Progenitor cell of endocrine pancreas (in vitro differentiated cells): ENCODE data around the gene KRT5. TPM values are rescaled to one million over a fixed set of nuclear protein-coding genes. Genes with fewer than 3 reads are reported as not detected.

Experiments
- DNase-seq: peaks from one replicate; pipeline ENCODE4 v3.0.0; 2021; ENCODE audit warnings: low spot score; ENCODE audit not compliant: unreplicated experiment
- H3K27ac Mint-ChIP-seq: 2 replicates; pipeline ENCODE4 v1.8.0; 2021; ENCODE audit warnings: mild to moderate bottlenecking, moderate library complexity, mixed read lengths
- H3K27me3 Mint-ChIP-seq: 2 replicates; pipeline ENCODE4 v1.8.0; 2021; ENCODE audit warnings: mixed read lengths
- H3K36me3 Mint-ChIP-seq: 2 replicates; pipeline ENCODE4 v1.8.0; 2022; ENCODE audit warnings: mixed read lengths; ENCODE audit not compliant: insufficient read depth
- H3K4me1 Mint-ChIP-seq: 2 replicates; pipeline ENCODE4 v1.8.0; 2021; ENCODE audit warnings: low read depth, mixed read lengths
- H3K4me3 Mint-ChIP-seq: 2 replicates; pipeline ENCODE4 v1.8.0; 2021; ENCODE audit warnings: low read depth, mild to moderate bottlenecking, moderate library complexity, mixed read lengths
- H3K9me3 Mint-ChIP-seq: 2 replicates; pipeline ENCODE4 v1.8.0; 2021; ENCODE audit warnings: low read depth, mixed read lengths
- total RNA-seq: library from RNA; stranded (reverse); gene quantifications from 2 replicates; pipeline ENCODE4 v1.2.1, GENCODE V29; 2021
- TF ChIP-seq, protein P1 (sequence below): fragments of 200-600 bp; sonication (generic); IDR thresholded peaks from one replicate; pipeline ENCODE4 v1.5.0; 2021; ENCODE audit warnings: antibody characterized with exemption, mild to moderate bottlenecking; ENCODE audit not compliant: unreplicated experiment

Gene KRT5
- total RNA-seq, 1 donor from 2014 or later: not detected

DNA sequence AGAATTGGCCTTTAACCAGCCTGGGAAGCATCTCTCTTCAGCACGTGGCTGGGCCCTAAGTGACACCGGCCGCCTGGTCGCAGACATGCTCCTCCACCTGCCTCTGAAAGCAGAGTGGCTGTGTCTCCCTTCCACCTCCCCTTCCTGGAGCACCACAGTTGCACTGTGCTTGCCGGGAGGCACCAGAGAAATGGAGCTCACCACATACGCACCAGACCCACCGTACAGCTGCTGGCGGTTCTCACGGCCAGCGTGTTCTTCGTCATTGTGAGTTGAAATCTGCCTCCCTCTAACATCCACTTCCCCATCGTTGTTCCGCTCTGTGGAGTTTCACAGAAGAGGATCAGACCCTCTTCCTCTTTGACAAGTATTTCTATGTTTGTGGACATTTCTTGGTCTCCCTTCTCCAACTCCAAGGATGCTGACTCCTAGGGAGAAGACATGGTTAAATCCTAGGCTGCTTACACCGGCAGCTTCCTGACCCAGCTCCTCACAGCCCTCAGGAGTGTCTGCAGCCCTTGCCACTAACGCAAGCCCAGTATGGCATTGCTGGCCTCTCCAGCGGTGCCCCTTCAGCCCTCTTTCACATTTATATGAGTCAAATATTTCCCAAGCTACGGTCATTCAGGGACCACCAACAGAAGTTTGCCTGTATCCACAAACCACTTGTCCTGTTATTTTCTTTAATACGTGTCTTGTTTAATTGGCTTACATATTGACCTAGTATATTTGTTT is 11.5 kb upstream of the KRT5 start:
- TF ChIP-seq, protein P1, sequence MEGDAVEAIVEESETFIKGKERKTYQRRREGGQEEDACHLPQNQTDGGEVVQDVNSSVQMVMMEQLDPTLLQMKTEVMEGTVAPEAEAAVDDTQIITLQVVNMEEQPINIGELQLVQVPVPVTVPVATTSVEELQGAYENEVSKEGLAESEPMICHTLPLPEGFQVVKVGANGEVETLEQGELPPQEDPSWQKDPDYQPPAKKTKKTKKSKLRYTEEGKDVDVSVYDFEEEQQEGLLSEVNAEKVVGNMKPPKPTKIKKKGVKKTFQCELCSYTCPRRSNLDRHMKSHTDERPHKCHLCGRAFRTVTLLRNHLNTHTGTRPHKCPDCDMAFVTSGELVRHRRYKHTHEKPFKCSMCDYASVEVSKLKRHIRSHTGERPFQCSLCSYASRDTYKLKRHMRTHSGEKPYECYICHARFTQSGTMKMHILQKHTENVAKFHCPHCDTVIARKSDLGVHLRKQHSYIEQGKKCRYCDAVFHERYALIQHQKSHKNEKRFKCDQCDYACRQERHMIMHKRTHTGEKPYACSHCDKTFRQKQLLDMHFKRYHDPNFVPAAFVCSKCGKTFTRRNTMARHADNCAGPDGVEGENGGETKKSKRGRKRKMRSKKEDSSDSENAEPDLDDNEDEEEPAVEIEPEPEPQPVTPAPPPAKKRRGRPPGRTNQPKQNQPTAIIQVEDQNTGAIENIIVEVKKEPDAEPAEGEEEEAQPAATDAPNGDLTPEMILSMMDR: no peak
- H3K27ac Mint-ChIP-seq: peak overlapping the region; percentile 38

DNA sequence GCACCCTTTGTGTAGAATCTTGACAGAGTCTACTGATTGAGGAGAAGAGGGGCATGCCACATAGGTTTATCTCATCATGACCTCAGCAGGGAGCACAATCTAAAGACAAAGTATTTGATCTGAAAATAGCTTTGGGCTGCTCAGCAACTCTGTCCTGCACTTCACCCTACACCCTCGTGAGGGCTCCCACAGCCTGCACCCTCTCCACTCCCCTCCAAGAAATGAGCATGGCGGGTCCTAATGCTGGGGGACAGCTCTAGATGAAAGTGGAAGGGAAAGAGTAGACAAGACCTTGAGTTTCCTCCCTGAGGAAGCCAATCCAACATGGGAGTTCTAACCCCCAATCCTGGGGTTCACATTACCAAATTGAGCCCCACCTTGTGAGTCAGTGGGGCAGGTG is 10.7 kb upstream of the KRT5 start:
- no peak for DNase-seq
- Mint-ChIP-seq H3K4me3 (no peak overlapping the region), H3K27me3 (peaks cover 8% of the 10 kb centered on the region), H3K36me3 (no peaks in the 10 kb centered on the region), H3K9me3 (no peaks in the 10 kb centered on the region), H3K4me1 (no peaks in the 10 kb centered on the region), H3K27ac (no peak overlapping the region)
- TF ChIP-seq, protein P1: no peak

More for the DNA sequence above, 11.5 kb upstream of the KRT5 start:
- Mint-ChIP-seq H3K4me1 (no peaks in the 10 kb centered on the region), H3K27me3 (peaks cover 8% of the 10 kb centered on the region), H3K9me3 (no peaks in the 10 kb centered on the region), H3K4me3 (no peak overlapping the region), H3K36me3 (no peaks in the 10 kb centered on the region)
- DNase-seq: no peak

DNA sequence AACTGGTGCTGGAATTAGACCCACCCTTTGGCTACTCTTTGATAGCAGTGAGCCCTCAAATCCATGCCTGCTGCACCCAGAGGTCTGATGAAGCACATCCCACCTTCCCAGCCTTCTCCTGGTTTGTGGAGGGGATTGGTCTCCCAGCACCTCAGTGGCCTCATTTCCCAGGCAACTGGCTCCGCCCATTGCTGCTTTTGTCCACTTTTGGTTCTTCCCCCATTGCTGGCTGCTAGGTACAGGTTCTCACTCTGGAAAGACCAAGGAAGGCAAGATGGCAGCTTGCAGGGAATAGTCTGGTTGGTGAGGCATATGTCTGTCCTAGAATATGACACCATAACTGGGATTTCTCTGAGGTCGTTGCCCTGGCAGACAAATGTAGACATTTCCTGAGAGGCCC is 10.2 kb upstream of the KRT5 start:
- no peaks in the 10 kb centered on the region for H3K36me3 Mint-ChIP-seq
- H3K4me1 Mint-ChIP-seq: no peaks in the 10 kb centered on the region
- no peak overlapping the region for H3K27ac Mint-ChIP-seq
- TF ChIP-seq, protein P1: no peak
- no peak overlapping the region for H3K4me3 Mint-ChIP-seq
- H3K9me3 Mint-ChIP-seq: no peaks in the 10 kb centered on the region
- DNase-seq: no peak
- peaks cover 12% of the 10 kb centered on the region for H3K27me3 Mint-ChIP-seq

DNA sequence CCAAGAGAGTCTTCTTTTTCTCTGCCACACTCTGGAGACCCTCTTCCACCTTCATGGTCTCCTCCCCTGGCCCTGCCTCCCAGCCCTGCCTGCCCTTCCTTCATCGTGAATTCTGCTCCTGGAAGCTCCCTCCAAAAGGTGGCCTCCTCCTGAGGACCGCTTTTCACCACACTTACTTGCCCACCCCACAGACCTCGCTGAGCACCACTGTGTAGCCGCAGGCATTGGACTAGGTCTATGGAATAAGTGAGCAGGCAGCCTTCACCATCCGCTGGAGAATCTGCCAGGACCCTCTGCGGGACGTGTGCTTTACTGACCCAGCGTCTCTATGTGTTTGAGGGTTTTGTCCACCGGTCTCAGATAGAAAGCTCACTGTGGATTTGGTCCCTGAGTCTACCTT is 9.7 kb upstream of the KRT5 start:
- H3K27ac Mint-ChIP-seq: no peak overlapping the region
- H3K9me3 Mint-ChIP-seq: no peaks in the 10 kb centered on the region
- H3K36me3 Mint-ChIP-seq: no peaks in the 10 kb centered on the region
- no peak overlapping the region for H3K4me3 Mint-ChIP-seq
- no peaks in the 10 kb centered on the region for H3K4me1 Mint-ChIP-seq
- no peak for DNase-seq
- peaks cover 12% of the 10 kb centered on the region for H3K27me3 Mint-ChIP-seq
- TF ChIP-seq, protein P1: no peak

DNA sequence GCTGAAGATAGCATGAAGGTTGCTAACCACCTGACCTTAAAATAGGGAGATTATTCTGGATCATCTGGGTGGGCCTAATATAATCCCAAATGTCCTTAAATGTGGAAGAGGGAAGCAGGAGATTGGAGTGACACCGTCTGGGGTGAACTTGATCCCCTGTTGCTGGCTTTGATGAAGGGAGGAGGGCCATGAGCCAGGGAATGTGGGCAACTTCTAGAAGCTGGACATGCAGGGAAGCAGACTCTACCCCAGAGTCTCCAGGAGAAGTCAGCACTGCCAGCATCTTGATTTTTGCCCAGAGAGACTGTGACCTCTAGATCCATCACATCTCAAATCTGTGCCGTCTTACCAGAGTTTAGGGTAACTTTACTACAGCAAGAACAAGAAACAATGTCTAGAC is 9.2 kb upstream of the KRT5 start:
- no peak for DNase-seq
- peaks cover 12% of the 10 kb centered on the region for H3K27me3 Mint-ChIP-seq
- no peaks in the 10 kb centered on the region for H3K36me3 Mint-ChIP-seq
- no peaks in the 10 kb centered on the region for H3K4me1 Mint-ChIP-seq
- TF ChIP-seq, protein P1: no peak
- H3K9me3 Mint-ChIP-seq: no peaks in the 10 kb centered on the region
- no peak overlapping the region for H3K27ac Mint-ChIP-seq
- H3K4me3 Mint-ChIP-seq: no peak overlapping the region
